ENCODE data around the gene GSTT2. TPM values are rescaled to one million over a fixed set of nuclear protein-coding genes. Genes with fewer than 3 reads are reported as not detected.

The GSTT2 gene
- total and polyA plus RNA-seq, 10 donors: 0.16 to 1.3 (median 0.44) TPM; not detected in 5

DNA sequence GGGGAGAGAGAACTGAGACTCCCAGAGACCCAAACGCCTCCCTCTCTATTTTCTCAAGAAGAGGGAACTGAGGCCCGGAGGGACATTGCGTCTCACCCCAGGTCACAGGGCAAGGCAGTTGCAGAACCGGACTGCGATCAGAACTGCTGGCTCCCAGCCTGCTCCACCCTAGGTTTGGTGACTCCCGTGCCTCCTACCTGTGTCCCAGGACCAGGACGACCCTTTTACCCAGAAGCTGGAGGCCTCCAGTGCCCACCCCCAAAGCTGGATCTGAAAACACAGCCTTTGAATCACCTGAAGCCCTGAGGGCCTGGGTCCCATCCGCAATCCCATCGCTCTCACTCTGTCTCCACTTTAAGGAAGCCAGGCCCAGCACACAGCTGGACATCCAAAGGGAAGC is 24.0 kb downstream of the GSTT2 start:
- intact Hi-C loops (cut with DNase I; ENCODE audit: low total_unique reads): no loop called here
- no peak overlapping the region for H3K4me3 ChIP-seq
- H3K4me1 ChIP-seq: no peaks in the 10 kb centered on the region
- H3K27ac ChIP-seq: no peak overlapping the region
- 73 to 83% (median 82%) methylated on average over 7 to 9 of the region's 9 CpGs for WGBS, 5 donors
- DNase-seq: no peak
- H3K27me3 ChIP-seq (replicated peaks in 1 of 7): peaks cover 0 to 11% (median 0%) of the 10 kb centered on the region in 7 donors
- no peaks in the 10 kb centered on the region for H3K36me3 ChIP-seq
- no peak for TF ChIP-seq POLR2A (IDR thresholded peaks at IDR 0.05)
- TF ChIP-seq POLR2AphosphoS5 (IDR thresholded peaks at IDR 0.05): no peak
- TF ChIP-seq, protein P1, sequence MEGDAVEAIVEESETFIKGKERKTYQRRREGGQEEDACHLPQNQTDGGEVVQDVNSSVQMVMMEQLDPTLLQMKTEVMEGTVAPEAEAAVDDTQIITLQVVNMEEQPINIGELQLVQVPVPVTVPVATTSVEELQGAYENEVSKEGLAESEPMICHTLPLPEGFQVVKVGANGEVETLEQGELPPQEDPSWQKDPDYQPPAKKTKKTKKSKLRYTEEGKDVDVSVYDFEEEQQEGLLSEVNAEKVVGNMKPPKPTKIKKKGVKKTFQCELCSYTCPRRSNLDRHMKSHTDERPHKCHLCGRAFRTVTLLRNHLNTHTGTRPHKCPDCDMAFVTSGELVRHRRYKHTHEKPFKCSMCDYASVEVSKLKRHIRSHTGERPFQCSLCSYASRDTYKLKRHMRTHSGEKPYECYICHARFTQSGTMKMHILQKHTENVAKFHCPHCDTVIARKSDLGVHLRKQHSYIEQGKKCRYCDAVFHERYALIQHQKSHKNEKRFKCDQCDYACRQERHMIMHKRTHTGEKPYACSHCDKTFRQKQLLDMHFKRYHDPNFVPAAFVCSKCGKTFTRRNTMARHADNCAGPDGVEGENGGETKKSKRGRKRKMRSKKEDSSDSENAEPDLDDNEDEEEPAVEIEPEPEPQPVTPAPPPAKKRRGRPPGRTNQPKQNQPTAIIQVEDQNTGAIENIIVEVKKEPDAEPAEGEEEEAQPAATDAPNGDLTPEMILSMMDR (IDR thresholded peaks at IDR 0.05 in 8 of 11, conservative IDR thresholded peaks at IDR 0.05 in 3 of 11): no peak
- no peaks in the 10 kb centered on the region for H3K9me3 ChIP-seq

DNA sequence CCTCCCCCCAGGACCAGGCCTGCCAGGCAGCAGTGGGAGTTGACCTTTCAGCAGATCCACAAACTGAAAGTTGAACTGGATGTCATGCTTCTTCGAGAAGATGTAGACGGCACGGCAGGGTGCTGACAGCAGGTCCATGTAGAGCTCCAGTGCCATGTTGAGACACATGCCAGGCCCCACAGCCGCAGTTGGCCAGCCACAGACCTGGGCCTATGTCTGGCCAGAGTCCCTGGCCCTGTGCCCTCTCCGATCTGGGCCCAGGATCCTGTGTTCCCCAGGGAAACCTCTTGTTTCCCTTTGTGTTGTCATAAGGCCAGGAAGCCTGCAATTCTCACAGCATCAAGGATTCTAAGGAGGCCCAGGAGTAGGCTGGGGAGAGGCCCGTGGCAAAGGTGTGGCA is 25.3 kb downstream of the GSTT2 start, which contains the start of gene GSTT4:
Gene GSTT4, minus strand, starts transcription at position 253 of the 400 bp plus-strand sequence. Its CDS starts 97 bp downstream, at position 156.
- Histone ChIP-seq H3K9me3 (no peaks in the 10 kb centered on the region), H3K4me1 (peaks cover 0 to under 1% (median 0%) of the 10 kb centered on the region in 6 donors), H3K27me3 (replicated peaks in 1 of 7) (peaks cover 0 to 11% (median 0%) of the 10 kb centered on the region in 7 donors), H3K36me3 (no peaks in the 10 kb centered on the region), H3K4me3 (no peak within 1 kb of the TSS), H3K27ac (no peak within 1 kb of the TSS)
- 79 to 92% (median 85%) methylated on average over 6 of the region's 6 CpGs for WGBS, 5 donors
- TF ChIP-seq, protein P1 (IDR thresholded peaks at IDR 0.05 in 8 of 11, conservative IDR thresholded peaks at IDR 0.05 in 3 of 11): no peak
- no peak for TF ChIP-seq POLR2AphosphoS5 (IDR thresholded peaks at IDR 0.05)
- TF ChIP-seq POLR2A (IDR thresholded peaks at IDR 0.05): no peak
- DNase-seq: no peak
- intact Hi-C loops (cut with DNase I; ENCODE audit: low total_unique reads): no loop called here

DNA sequence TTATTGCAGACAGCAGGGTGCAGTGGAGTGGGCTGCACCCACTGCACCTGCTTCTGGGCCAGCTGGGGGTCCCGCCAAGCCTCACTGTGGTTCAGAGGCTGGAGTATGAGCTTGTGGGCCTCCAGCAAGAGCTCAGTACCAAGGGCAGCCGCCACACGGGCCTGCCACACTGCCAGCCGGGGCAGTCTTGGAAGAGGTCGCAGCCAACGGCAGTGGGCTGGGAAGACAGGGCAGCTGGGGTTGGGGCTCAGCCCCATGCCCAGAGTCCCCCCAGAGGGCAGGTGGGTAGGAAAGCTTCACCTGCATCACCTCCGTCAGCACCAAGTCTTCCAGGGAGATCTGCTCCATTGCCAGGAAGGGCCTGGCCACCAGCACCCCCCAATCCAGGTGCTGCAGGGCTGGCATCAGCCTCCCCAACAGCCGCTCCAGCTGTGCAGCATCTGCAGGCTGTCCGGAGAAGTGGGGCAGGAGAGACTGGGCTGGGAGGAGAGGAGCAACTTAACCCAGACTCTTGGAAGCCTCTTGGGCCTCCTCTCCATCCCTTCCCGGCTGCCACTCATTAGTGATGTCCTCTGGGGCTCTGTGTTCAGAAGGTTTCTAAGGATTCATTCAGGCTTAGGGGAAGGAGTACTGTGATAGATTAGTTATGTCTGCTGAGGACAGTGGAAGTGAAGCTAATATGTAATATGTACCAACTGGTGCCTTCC is 26.4 kb downstream of the GSTT2 start:
- intact Hi-C loops (cut with DNase I; ENCODE audit: low total_unique reads): no loop called here
- no peaks in the 10 kb centered on the region for H3K36me3 ChIP-seq
- no peak overlapping the region for H3K27ac ChIP-seq
- no peak overlapping the region for H3K4me3 ChIP-seq
- 64 to 94% (median 71%) methylated on average over 9 to 10 of the region's 10 CpGs for WGBS, 5 donors
- TF ChIP-seq, protein P1 (IDR thresholded peaks at IDR 0.05 in 8 of 11, conservative IDR thresholded peaks at IDR 0.05 in 3 of 11): no peak
- TF ChIP-seq POLR2A (IDR thresholded peaks at IDR 0.05) (no peak), POLR2AphosphoS5 (IDR thresholded peaks at IDR 0.05) (no peak)
- peaks cover 0 to 7% (median 5%) of the 10 kb centered on the region in 6 donors for H3K4me1 ChIP-seq
- H3K9me3 ChIP-seq: no peaks in the 10 kb centered on the region
- H3K27me3 ChIP-seq (replicated peaks in 1 of 7): peaks cover 0 to 9% (median 0%) of the 10 kb centered on the region in 7 donors
- DNase-seq: no peak

DNA sequence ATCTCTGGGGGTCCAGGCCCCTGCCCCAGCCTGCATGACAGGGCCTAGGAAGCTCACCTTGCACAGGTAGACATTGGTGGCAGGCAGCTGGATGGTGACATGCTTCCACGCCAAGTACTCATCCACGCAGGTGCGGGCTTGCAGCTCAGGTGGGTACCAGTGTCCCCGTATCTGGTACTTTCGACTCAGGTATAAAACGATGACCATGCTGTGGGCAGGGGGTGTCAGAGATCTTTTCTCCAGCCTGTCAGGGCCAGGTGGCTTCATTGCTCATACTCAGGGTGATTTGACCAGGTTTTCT is 26.9 kb downstream of the GSTT2 start:
- H3K9me3 ChIP-seq: no peaks in the 10 kb centered on the region
- DNase-seq: no peak
- peaks cover 0 to 12% (median 10%) of the 10 kb centered on the region in 6 donors for H3K4me1 ChIP-seq
- no peak overlapping the region for H3K4me3 ChIP-seq
- TF ChIP-seq, protein P1 (IDR thresholded peaks at IDR 0.05 in 8 of 11, conservative IDR thresholded peaks at IDR 0.05 in 3 of 11): no peak
- TF ChIP-seq POLR2AphosphoS5 (IDR thresholded peaks at IDR 0.05): no peak
- no peak for TF ChIP-seq POLR2A (IDR thresholded peaks at IDR 0.05)
- WGBS, 5 donors: 87 to 96% (median 90%) methylated on average over 6 of the region's 6 CpGs
- intact Hi-C loops (cut with DNase I; ENCODE audit: low total_unique reads): no loop called here
- H3K27me3 ChIP-seq (replicated peaks in 1 of 7): peaks cover 0 to 4% (median 0%) of the 10 kb centered on the region in 7 donors
- H3K27ac ChIP-seq: no peak overlapping the region
- H3K36me3 ChIP-seq: no peaks in the 10 kb centered on the region
